OCI-LY7 (cell line): ENCODE measurements around the gene C7. TPM values are rescaled to one million over a fixed set of nuclear protein-coding genes. Genes with fewer than 3 reads are reported as not detected.
"Not testable (repeated sequence)": the region's sequence is repeated elsewhere in the genome, so short reads cannot be mapped to it uniquely, and the experiment has no call there.

Source experiments
- BruUV-seq: library from RNA; stranded (reverse); fragments of 400-500 nt; replicated peaks from 2 replicates; lab custom pipeline; 2021; lab: Mats Ljungman, UMichigan
- CTCF ChIA-PET: fragments of 300-600 bp; sonication (Branson Sonifier 250); formaldehyde crosslinking; loops from one replicate; lab custom pipeline; 2022; ENCODE audit warnings: antibody characterized with exemption; ENCODE audit not compliant: unreplicated experiment; lab: Charles Lee
- POLR2A ChIA-PET: fragments of 300-600 bp; sonication (Branson Sonifier 250); formaldehyde crosslinking; loops from one replicate; lab custom pipeline; 2022; ENCODE audit warnings: antibody characterized with exemption; lab: Charles Lee
- DNase-seq: peaks from one replicate; pipeline ENCODE4 v3.0.0-alpha.2; 2015; ENCODE audit warnings: low spot score
- H2AFZ ChIP-seq: fragments of 200-600 bp; sonication (generic), shearing (Covaris generic); 2 replicates; pipeline ENCODE4 v1.6.1; 2014; ENCODE audit warnings: mild to moderate bottlenecking, antibody characterized with exemption, low read length, moderate library complexity
- H3K27ac ChIP-seq: fragments of 200-600 bp; sonication (generic); 2 replicates; pipeline ENCODE4 v1.5.1; 2014; ENCODE audit warnings: mixed run types, low read depth, mild to moderate bottlenecking, moderate library complexity, low read length, inconsistent platforms; ENCODE audit not compliant: poor library complexity, severe bottlenecking
- H3K36me3 ChIP-seq: fragments of 200-600 bp; sonication (generic); 2 replicates; pipeline ENCODE4 v1.6.1; 2014; ENCODE audit warnings: mild to moderate bottlenecking, antibody characterized with exemption, low read length, moderate library complexity, mixed read lengths; ENCODE audit not compliant: insufficient read depth
- H3K4me1 ChIP-seq: fragments of 200-600 bp; sonication (generic); 2 replicates; pipeline ENCODE4 v1.5.1; 2014; ENCODE audit warnings: mild to moderate bottlenecking, low read length; ENCODE audit not compliant: insufficient read depth, poor library complexity, severe bottlenecking
- H3K4me2 ChIP-seq: fragments of 200-600 bp; sonication (generic); 2 replicates; pipeline ENCODE4 v1.6.1; 2014; ENCODE audit warnings: mild to moderate bottlenecking, low read length
- H3K4me3 ChIP-seq: fragments of 200-600 bp; sonication (generic); 2 replicates; pipeline ENCODE4 v1.5.1; 2014; ENCODE audit warnings: mild to moderate bottlenecking, low read depth, low read length; ENCODE audit not compliant: poor library complexity, severe bottlenecking
- H3K79me2 ChIP-seq: fragments of 200-600 bp; sonication (generic); 2 replicates; pipeline ENCODE4 v1.6.1; 2016; ENCODE audit warnings: low read depth, mild to moderate bottlenecking, low read length, moderate library complexity, mixed read lengths; ENCODE audit not compliant: insufficient read depth
- H3K9me2 ChIP-seq: fragments of 200-600 bp; sonication (generic); 2 replicates; pipeline ENCODE4 v1.6.1; 2016; ENCODE audit warnings: mild to moderate bottlenecking, low read length, mixed read lengths; ENCODE audit not compliant: insufficient read depth
- H3K9me3 ChIP-seq: fragments of 200-600 bp; sonication (generic); 2 replicates; pipeline ENCODE4 v1.6.1; 2014; ENCODE audit warnings: mild to moderate bottlenecking, mixed run types, low read length, mixed read lengths
- H4K20me1 ChIP-seq: fragments of 200-600 bp; sonication (generic); 2 replicates; pipeline ENCODE4 v1.6.1; 2014; ENCODE audit warnings: mild to moderate bottlenecking, antibody characterized with exemption, low read length, moderate library complexity, mixed read lengths; ENCODE audit not compliant: insufficient read depth
- EZH2phosphoT487 ChIP-seq: fragments of 200-600 bp; sonication (generic); IDR thresholded peaks from 2 replicates; pipeline ENCODE4 v1.6.1; 2018; ENCODE audit warnings: low read depth, borderline replicate concordance, mild to moderate bottlenecking, mixed run types, antibody characterized with exemption, low read length, moderate library complexity, mixed read lengths
- intact Hi-C: fragments of 100-400 bp; cut with micrococcal nuclease; formaldehyde crosslinking; loops from one replicate; pipeline ENCODE4 v1.10.0; 2022; ENCODE audit not compliant: unreplicated experiment
- total RNA-seq, 2 experiments: library from RNA; depleted of rRNA in 1 of 2; stranded (reverse); fragments of >200 nt in 1 of 2; shearing (Covaris generic) in 1 of 2; gene quantifications; 2 replicates each; pipeline ENCODE4 v1.2.3, GENCODE V29; 2014 to 2022
- TF ChIP-seq, protein P1 (sequence below): fragments of 200-600 bp; sonication (generic); conservative IDR thresholded peaks from 2 replicates; pipeline ENCODE4 v1.5.1; 2014; ENCODE audit warnings: mild to moderate bottlenecking, antibody characterized with exemption, low read length, moderate library complexity, mixed read lengths

The C7 gene
- total RNA-seq, 2 experiments from 2014 or later, result not detected

DNA sequence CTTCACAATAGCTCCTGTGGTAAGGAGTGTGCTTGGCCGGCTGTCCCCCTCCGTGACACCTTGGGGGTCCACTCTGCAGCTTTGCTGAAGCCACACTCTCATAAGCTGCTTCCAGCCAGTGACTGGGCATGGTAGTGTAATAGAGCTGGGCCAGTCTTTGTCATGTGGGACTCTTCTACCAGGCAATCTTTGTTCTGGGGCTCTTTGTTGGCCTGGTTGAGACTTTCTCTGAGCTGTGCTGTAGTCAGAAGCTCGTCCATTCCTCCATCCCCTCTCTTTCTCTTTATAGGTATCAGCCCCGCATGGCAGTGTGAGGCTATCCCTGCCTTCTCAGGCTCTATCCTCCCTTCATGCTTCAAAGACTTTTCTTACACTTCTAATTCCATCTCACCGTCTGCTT, 42.5 kb upstream of the C7 start:
- Histone ChIP-seq H3K9me3 (no peaks in the 10 kb centered on the region), H2AFZ (no peak overlapping the region), H3K4me1 (no peaks in the 10 kb centered on the region), H3K4me2 (no peak overlapping the region), H3K36me3 (no peaks in the 10 kb centered on the region), H3K4me3 (no peak overlapping the region), H4K20me1 (no peaks in the 10 kb centered on the region), H3K27ac (no peak overlapping the region), H3K79me2 (no peaks in the 10 kb centered on the region), H3K9me2 (no peaks in the 10 kb centered on the region)
- intact Hi-C loops, result no loop called here
- no TSS peak for BruUV-seq
- TF ChIP-seq, protein P1, sequence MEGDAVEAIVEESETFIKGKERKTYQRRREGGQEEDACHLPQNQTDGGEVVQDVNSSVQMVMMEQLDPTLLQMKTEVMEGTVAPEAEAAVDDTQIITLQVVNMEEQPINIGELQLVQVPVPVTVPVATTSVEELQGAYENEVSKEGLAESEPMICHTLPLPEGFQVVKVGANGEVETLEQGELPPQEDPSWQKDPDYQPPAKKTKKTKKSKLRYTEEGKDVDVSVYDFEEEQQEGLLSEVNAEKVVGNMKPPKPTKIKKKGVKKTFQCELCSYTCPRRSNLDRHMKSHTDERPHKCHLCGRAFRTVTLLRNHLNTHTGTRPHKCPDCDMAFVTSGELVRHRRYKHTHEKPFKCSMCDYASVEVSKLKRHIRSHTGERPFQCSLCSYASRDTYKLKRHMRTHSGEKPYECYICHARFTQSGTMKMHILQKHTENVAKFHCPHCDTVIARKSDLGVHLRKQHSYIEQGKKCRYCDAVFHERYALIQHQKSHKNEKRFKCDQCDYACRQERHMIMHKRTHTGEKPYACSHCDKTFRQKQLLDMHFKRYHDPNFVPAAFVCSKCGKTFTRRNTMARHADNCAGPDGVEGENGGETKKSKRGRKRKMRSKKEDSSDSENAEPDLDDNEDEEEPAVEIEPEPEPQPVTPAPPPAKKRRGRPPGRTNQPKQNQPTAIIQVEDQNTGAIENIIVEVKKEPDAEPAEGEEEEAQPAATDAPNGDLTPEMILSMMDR, result no peak
- no peak for TF ChIP-seq EZH2phosphoT487
- ChIA-PET POLR2A (interaction anchor here (0.7 kb wide), 1 partner anchor 77 kb away, joined by 4 read pairs; no protein-coding TSS in a partner anchor), CTCF (no interaction called here)
- no peak for DNase-seq

DNA sequence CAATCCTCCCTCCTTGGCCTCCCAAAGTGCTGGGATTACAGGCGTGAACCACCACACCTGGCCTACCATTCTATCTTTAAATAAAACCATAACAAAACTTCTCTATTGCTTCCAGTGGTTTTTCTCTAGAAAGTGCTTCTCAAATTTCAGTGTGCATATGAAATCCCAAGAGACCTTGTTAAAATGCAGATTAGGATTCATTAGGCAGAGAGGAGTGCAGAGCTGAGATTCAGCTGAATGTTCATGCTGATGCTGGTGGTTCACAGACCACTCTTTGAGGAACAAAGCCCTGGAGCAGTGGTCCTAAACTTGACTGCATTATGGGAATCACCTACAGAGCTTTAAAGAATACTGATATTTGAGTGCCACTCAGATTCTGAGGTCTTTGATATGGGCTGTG, 39.9 kb upstream of the C7 start:
- intact Hi-C loops, result no loop called here
- CTCF ChIA-PET, result interaction anchor here (0.7 kb wide), 1 partner anchor 30 kb away, joined by 4 read pairs; no protein-coding TSS in a partner anchor
- no peaks in the 10 kb centered on the region for H3K36me3 ChIP-seq
- H3K79me2 ChIP-seq, result no peaks in the 10 kb centered on the region
- TF ChIP-seq, protein P1, result no peak
- no peak for TF ChIP-seq EZH2phosphoT487
- DNase-seq, result no peak
- no peaks in the 10 kb centered on the region for H3K9me2 ChIP-seq
- H2AFZ ChIP-seq, result no peak overlapping the region
- H4K20me1 ChIP-seq, result no peaks in the 10 kb centered on the region
- H3K4me1 ChIP-seq, result no peaks in the 10 kb centered on the region
- POLR2A ChIA-PET, result no interaction called here
- H3K4me3 ChIP-seq, result no peak overlapping the region
- H3K27ac ChIP-seq, result no peak overlapping the region
- no TSS peak for BruUV-seq
- no peaks in the 10 kb centered on the region for H3K9me3 ChIP-seq
- H3K4me2 ChIP-seq, result no peak overlapping the region

DNA sequence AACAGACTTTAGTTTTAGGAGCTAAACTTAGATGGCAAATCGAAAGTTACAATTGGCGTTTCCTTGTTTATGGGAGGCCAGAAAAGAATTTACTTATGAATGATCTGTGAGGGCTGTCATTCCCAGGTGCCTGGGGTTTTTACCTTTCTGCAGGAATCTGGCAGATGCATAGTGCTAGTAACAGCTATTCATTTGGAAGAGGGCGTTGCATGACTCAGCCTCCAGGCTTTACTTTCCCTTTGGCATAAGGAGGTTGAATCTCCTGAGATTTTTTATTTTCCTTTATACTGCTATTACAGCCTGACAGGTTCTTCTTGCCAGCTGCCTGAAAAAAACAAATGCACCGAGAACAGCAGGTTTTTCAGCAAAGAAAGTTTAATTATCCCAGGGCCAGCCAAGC, 38.1 kb upstream of the C7 start:
- DNase-seq, result no peak
- H3K4me3 ChIP-seq, result no peak overlapping the region
- intact Hi-C loops, result loop anchor here (10.0 kb wide), 1 partner anchor 1296 kb away; no protein-coding TSS in a partner anchor
- H3K4me2 ChIP-seq, result no peak overlapping the region
- TF ChIP-seq, protein P1, result no peak
- no peak for TF ChIP-seq EZH2phosphoT487
- no peak overlapping the region for H2AFZ ChIP-seq
- no peaks in the 10 kb centered on the region for H3K79me2 ChIP-seq
- no peak overlapping the region for H3K27ac ChIP-seq
- H4K20me1 ChIP-seq, result no peaks in the 10 kb centered on the region
- no peaks in the 10 kb centered on the region for H3K36me3 ChIP-seq
- ChIA-PET CTCF (no interaction called here), POLR2A (no interaction called here)
- H3K9me2 ChIP-seq, result no peaks in the 10 kb centered on the region
- no TSS peak for BruUV-seq
- H3K4me1 ChIP-seq, result no peaks in the 10 kb centered on the region
- H3K9me3 ChIP-seq, result no peaks in the 10 kb centered on the region

DNA sequence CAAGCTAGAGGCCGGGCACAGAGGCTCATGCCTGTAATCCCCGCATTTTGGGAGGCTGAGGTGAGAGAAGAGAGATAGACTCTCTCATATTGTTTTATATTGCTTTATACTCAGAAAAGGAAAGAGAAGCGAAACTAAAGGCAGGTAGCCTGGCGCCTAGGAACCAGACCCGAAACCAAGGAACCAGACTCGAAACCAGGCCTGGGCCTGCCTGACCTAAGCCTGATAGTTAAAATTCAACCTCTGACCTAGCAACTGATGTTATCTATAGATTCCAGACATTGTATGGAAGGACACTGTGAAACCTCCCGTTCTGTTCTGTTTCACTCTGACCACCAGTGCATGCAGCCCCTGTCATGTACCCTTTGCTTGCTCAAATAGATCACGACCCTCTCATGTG, 37.0 kb upstream of the C7 start:
- intact Hi-C loops, result loop anchor here (10.0 kb wide), 1 partner anchor 1297 kb away; no protein-coding TSS in a partner anchor
- CTCF ChIA-PET, H3K4me3 ChIP-seq: not testable (repeated sequence)

More for the DNA sequence above, 37.0 kb upstream of the C7 start:
- H2AFZ ChIP-seq, H3K9me2 ChIP-seq, H3K36me3 ChIP-seq, H3K27ac ChIP-seq, H4K20me1 ChIP-seq, H3K4me1 ChIP-seq, H3K79me2 ChIP-seq, POLR2A ChIA-PET, BruUV-seq, H3K4me2 ChIP-seq, H3K9me3 ChIP-seq, DNase-seq: not testable (repeated sequence)
